ENCODE results near the gene SMPD1. TPM values are rescaled to one million over a fixed set of nuclear protein-coding genes. Genes with fewer than 3 reads are reported as not detected.
A peak's percentile ranks its signal among the peaks of the same experiment; 100 is the strongest.

SMPD1 gene
- polyA plus RNA-seq (ENCODE audit: insufficient read length in 4 of 4) = 10 to 100 TPM; 33.8 to 35.8 (median 34.8) TPM

- DNase-seq (ENCODE audit: low read depth in 4 of 4, low spot score in 3 of 4) = peak; percentile 71 to 81 (median 74)
These were observed at the start of gene SMPD1 for GRCh38 chr11:6389905-6390717. Gene SMPD1, plus strand, starts transcription at chr11:6390474. Its CDS starts 125 bp downstream, at chr11:6390599.

- DNase-seq (ENCODE audit: low read depth in 4 of 4, low spot score in 3 of 4) = no peak
These were observed 44.9 kb upstream of the SMPD1 start for GRCh38 chr11:6345366-6345765.

- DNase-seq (ENCODE audit: low read depth in 4 of 4, low spot score in 3 of 4) = no peak
These were observed 40.2 kb upstream of the SMPD1 start for GRCh38 chr11:6350043-6350442.

- DNase-seq (ENCODE audit: low read depth in 4 of 4, low spot score in 3 of 4) = no peak
These were observed 39.8 kb upstream of the SMPD1 start for GRCh38 chr11:6350486-6350885.

GRCh38 chr11:6351782-6352382, 38.4 kb upstream of the SMPD1 start:
- DNase-seq (ENCODE audit: low read depth in 4 of 4, low spot score in 3 of 4) = no peak

GRCh38 chr11:6353367-6353987, 36.8 kb upstream of the SMPD1 start:
- DNase-seq (ENCODE audit: low read depth in 4 of 4, low spot score in 3 of 4) = peak in 3 of 4 donors; percentile 42 to 46 (median 45)

GRCh38 chr11:6354651-6355485, 35.4 kb upstream of the SMPD1 start:
- DNase-seq (ENCODE audit: low read depth in 4 of 4, low spot score in 3 of 4) = no peak

GRCh38 chr11:6356503-6357055, 33.7 kb upstream of the SMPD1 start:
- no peak for DNase-seq (ENCODE audit: low read depth in 4 of 4, low spot score in 3 of 4)

GRCh38 chr11:6357222-6357621, 33.1 kb upstream of the SMPD1 start:
- no peak for DNase-seq (ENCODE audit: low read depth in 4 of 4, low spot score in 3 of 4)

GRCh38 chr11:6360183-6360582, 30.1 kb upstream of the SMPD1 start:
- no peak for DNase-seq (ENCODE audit: low read depth in 4 of 4, low spot score in 3 of 4)

GRCh38 chr11:6362185-6362872, 27.9 kb upstream of the SMPD1 start:
- no peak for DNase-seq (ENCODE audit: low read depth in 4 of 4, low spot score in 3 of 4)

GRCh38 chr11:6362873-6363678, 27.2 kb upstream of the SMPD1 start:
- peak in 2 of 4 donors; percentile 42 to 60 for DNase-seq (ENCODE audit: low read depth in 4 of 4, low spot score in 3 of 4)

- no peak for DNase-seq (ENCODE audit: low read depth in 4 of 4, low spot score in 3 of 4)
These were observed 24.6 kb upstream of the SMPD1 start for GRCh38 chr11:6365659-6366058.

- no peak for DNase-seq (ENCODE audit: low read depth in 4 of 4, low spot score in 3 of 4)
These were observed 18.4 kb upstream of the SMPD1 start for GRCh38 chr11:6371825-6372224.

GRCh38 chr11:6377902-6378639, 12.2 kb upstream of the SMPD1 start:
- no peak for DNase-seq (ENCODE audit: low read depth in 4 of 4, low spot score in 3 of 4)

- DNase-seq (ENCODE audit: low read depth in 4 of 4, low spot score in 3 of 4) = no peak
These were observed 11.7 kb upstream of the SMPD1 start for GRCh38 chr11:6378640-6378989.

- DNase-seq (ENCODE audit: low read depth in 4 of 4, low spot score in 3 of 4) = no peak
These were observed 5.1 kb upstream of the SMPD1 start for GRCh38 chr11:6385046-6385777.

Data from left renal pelvis (tissue), 4 donors.